ENCODE data around the gene RGS5.

DNA sequence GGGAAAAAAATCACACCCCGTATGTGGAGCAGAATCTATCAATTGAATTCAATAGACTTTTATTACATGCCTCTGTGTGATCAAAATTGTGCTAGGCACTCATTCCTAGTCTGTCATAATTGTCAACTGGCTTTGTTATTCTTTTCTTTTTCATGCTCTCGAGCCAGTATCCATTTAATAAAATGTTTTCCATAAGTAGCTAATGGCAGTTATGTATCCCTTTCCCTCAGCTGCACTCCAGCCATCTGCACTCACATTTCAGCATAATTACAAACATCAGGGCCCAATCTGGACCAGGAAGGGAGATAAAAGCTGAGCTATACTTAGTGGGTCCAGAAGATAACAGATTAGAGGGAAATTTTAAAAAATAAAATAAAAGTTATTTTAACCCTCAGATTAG is 15.9 kb downstream of the RGS5 start:
- TF ChIP-seq FOSL1 (IDR thresholded peaks at IDR 0.05; ENCODE audit: low read depth) (no peak), POLR2A (IDR thresholded peaks at IDR 0.05; ENCODE audit: borderline replicate concordance, extremely low read depth, insufficient read depth, insufficient read length) (no peak), CTCF (IDR thresholded peaks at IDR 0.05 in 2 of 3, conservative IDR thresholded peaks at IDR 0.05 in 1 of 3; ENCODE audit: borderline replicate concordance in 1 of 3, insufficient read depth in 1 of 3, low read depth in 2 of 3, low read length in 2 of 3) (no peak), POLR2AphosphoS5 (IDR thresholded peaks at IDR 0.05; ENCODE audit: low read depth, low read length) (no peak), JUND (IDR thresholded peaks at IDR 0.05) (no peak), EZH2 (IDR thresholded peaks at IDR 0.05) (no peak), ZNF274 (IDR thresholded peaks at IDR 0.05; ENCODE audit: low read depth, low read length) (no peak), YY1 (IDR thresholded peaks at IDR 0.05; ENCODE audit: extremely low read depth, insufficient replicate concordance, low read depth, low read length) (no peak), REST (IDR thresholded peaks at IDR 0.05; ENCODE audit: low read depth) (no peak)
- TF ChIP-seq, protein P1, sequence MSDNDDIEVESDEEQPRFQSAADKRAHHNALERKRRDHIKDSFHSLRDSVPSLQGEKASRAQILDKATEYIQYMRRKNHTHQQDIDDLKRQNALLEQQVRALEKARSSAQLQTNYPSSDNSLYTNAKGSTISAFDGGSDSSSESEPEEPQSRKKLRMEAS (IDR thresholded peaks at IDR 0.05) = no peak

All from HCT116 (cell line).